ENCODE measurements around the gene TSKU. TPM values are rescaled to one million over a fixed set of nuclear protein-coding genes. Genes with fewer than 3 reads are reported as not detected.

Gene TSKU
- total RNA-seq, 3 donors from 2014 or later = 51.1 to 360 (median 65.1) TPM

DNA sequence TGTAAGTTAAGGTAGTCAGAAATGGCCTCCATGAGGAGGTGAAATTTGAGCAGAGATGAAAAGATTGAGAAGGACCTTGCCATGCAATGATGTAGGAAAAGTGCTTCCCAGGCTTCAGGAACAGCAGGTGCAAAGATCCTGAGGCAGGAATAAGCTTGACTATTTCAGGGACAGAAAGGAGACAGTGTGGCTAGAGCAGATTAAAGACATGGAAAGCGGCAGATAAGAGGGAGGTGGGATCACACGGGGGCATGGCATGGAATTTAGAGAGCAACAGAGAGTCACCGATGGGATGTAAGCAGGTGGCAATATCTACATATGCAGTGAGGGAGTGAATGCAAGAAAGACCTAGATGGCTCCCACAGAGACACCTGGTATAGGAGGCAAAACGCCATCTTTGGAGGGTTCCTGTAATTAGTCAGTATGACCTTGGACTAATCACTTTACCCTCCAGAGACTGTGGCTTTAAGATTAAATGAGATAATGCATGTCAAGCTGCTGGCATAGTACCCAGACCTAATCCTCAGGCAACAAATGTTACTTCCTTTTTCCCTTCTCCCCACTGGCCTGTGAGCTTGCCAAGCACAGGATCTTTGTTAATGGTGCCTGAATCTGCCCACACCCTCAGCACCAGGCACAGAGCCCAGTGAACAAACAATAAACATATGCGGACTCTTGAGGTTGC, 52.9 kb downstream of the TSKU start:
- no peak overlapping the region for H3K4me3 ChIP-seq
- no peaks in the 10 kb centered on the region for H3K9me3 ChIP-seq
- peaks cover 0 to 11% of the 10 kb centered on the region in 2 donors for H3K4me1 ChIP-seq
- peak; percentile 58 to 68 for DNase-seq (ENCODE audit: low spot score in 2 of 2)
- H3K36me3 ChIP-seq = no peaks in the 10 kb centered on the region
- H3K27me3 ChIP-seq = no peaks in the 10 kb centered on the region
- TF ChIP-seq POLR2A (IDR thresholded peaks at IDR 0.05) (no peak), POLR2AphosphoS5 (IDR thresholded peaks at IDR 0.05) (peak in 1 of 3 donors; percentile 34)
- peak overlapping the region; percentile 13 to 64 for H3K27ac ChIP-seq
- intact Hi-C loops (cut with DNase I; ENCODE audit: low total_unique reads) = loop anchor here (10.0 kb wide), 1 partner anchor 619 kb away; no protein-coding TSS in a partner anchor

GRCh38 chr11:76836613-76837291, 53.6 kb downstream of the TSKU start:
- Histone ChIP-seq H3K9me3 (no peaks in the 10 kb centered on the region), H3K27me3 (no peaks in the 10 kb centered on the region), H3K27ac (peak overlapping the region; percentile 13 to 64), H3K36me3 (no peaks in the 10 kb centered on the region), H3K4me3 (no peak overlapping the region), H3K4me1 (peaks cover 0 to 11% of the 10 kb centered on the region in 2 donors)
- no peak for DNase-seq (ENCODE audit: low spot score in 2 of 2)
- intact Hi-C loops (cut with DNase I; ENCODE audit: low total_unique reads) = loop anchor here (10.0 kb wide), 1 partner anchor 618 kb away; no protein-coding TSS in a partner anchor
- no peak for TF ChIP-seq CTCF (IDR thresholded peaks at IDR 0.05)
- no peak for TF ChIP-seq POLR2AphosphoS5 (IDR thresholded peaks at IDR 0.05)
- TF ChIP-seq POLR2A (IDR thresholded peaks at IDR 0.05) = no peak

GRCh38 chr11:76837696-76838677, 54.8 kb downstream of the TSKU start:
- H3K4me1 ChIP-seq = peaks cover 0 to 11% of the 10 kb centered on the region in 2 donors
- H3K27ac ChIP-seq = peak overlapping the region in 1 of 2 donors; percentile 17
- H3K4me3 ChIP-seq = no peak overlapping the region
- H3K36me3 ChIP-seq = no peaks in the 10 kb centered on the region
- DNase-seq (ENCODE audit: low spot score in 2 of 2) = peak in 1 of 2 donors; percentile 25
- no peaks in the 10 kb centered on the region for H3K9me3 ChIP-seq
- intact Hi-C loops (cut with DNase I; ENCODE audit: low total_unique reads) = loop anchor here (10.0 kb wide), 1 partner anchor 617 kb away; no protein-coding TSS in a partner anchor
- TF ChIP-seq POLR2A (IDR thresholded peaks at IDR 0.05) (no peak), POLR2AphosphoS5 (IDR thresholded peaks at IDR 0.05) (no peak), CTCF (IDR thresholded peaks at IDR 0.05) (no peak)
- no peaks in the 10 kb centered on the region for H3K27me3 ChIP-seq

DNA sequence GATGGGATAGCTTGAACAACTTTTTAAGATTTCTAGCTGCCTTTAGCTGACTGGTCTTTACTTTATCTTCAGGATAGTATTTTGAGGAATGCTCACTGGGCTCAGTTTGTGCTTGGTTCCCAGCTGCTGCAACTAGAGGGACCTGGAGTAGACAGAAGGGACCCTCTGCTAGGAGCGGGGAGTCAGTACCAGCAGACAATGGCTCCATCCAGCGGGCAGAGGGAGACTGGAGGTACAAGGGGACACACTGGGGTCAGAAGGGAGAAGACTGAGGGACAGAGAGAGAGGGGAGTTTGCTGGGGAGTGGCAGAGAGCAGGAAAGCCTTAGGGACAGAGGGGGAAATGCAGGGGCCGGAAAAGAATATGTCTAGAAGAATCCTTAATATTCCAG, 55.5 kb downstream of the TSKU start:
- Histone ChIP-seq H3K9me3 (no peaks in the 10 kb centered on the region), H3K36me3 (no peaks in the 10 kb centered on the region), H3K27me3 (no peaks in the 10 kb centered on the region), H3K4me3 (no peak overlapping the region), H3K27ac (no peak overlapping the region), H3K4me1 (peaks cover 0 to 11% of the 10 kb centered on the region in 2 donors)
- intact Hi-C loops (cut with DNase I; ENCODE audit: low total_unique reads) = loop anchor here (10.0 kb wide), 1 partner anchor 616 kb away; no protein-coding TSS in a partner anchor
- TF ChIP-seq POLR2A (IDR thresholded peaks at IDR 0.05) (no peak), CTCF (IDR thresholded peaks at IDR 0.05) (no peak), POLR2AphosphoS5 (IDR thresholded peaks at IDR 0.05) (no peak)
- no peak for DNase-seq (ENCODE audit: low spot score in 2 of 2)

- no peaks in the 10 kb centered on the region for H3K36me3 ChIP-seq
- H3K27me3 ChIP-seq = no peaks in the 10 kb centered on the region
- no peak overlapping the region for H3K4me3 ChIP-seq
- TF ChIP-seq CTCF (IDR thresholded peaks at IDR 0.05) (no peak), POLR2AphosphoS5 (IDR thresholded peaks at IDR 0.05) (no peak), POLR2A (IDR thresholded peaks at IDR 0.05) (no peak)
- no peaks in the 10 kb centered on the region for H3K9me3 ChIP-seq
- no peak overlapping the region for H3K27ac ChIP-seq
- H3K4me1 ChIP-seq = peaks cover 0 to 11% of the 10 kb centered on the region in 2 donors
- no peak for DNase-seq (ENCODE audit: low spot score in 2 of 2)
- intact Hi-C loops (cut with DNase I; ENCODE audit: low total_unique reads) = loop anchor here (10.0 kb wide), 1 partner anchor 615 kb away; no protein-coding TSS in a partner anchor
Measured at GRCh38 chr11:76839311-76839710, 56.2 kb downstream of the TSKU start.
